Sigmoid colon (tissue), 4 donors: Measurements from ENCODE around the gene NSUN7.

ENCODE experiments used
- CTCF ChIP-seq, 4 experiments: fragments of 450-650 bp in 3 of 4; fragments of 200-600 bp in 1 of 4; IDR thresholded peaks; one replicate each; pipeline ENCODE4 v1.5.1; 2016 to 2019; ENCODE audit warnings: antibody characterized with exemption in 4 of 4, mild to moderate bottlenecking in 3 of 4, moderate library complexity in 2 of 4
- EP300 ChIP-seq, 4 donors: sonication (generic); formaldehyde crosslinking; IDR thresholded peaks; one replicate each; pipeline ENCODE4 v1.6.1; 2017; ENCODE audit warnings: antibody characterized with exemption in 4 of 4
- POLR2A ChIP-seq, 2 donors: fragments of 450-650 bp; IDR thresholded peaks; one replicate each; pipeline ENCODE4 v1.6.1; 2016; ENCODE audit warnings: antibody characterized with exemption in 2 of 2, mild to moderate bottlenecking in 2 of 2, moderate library complexity in 2 of 2
- POLR2AphosphoS5 ChIP-seq, 4 donors: sonication (generic); formaldehyde crosslinking; IDR thresholded peaks; one replicate each; pipeline ENCODE4 v1.6.1; 2017; ENCODE audit warnings: antibody characterized with exemption in 4 of 4

GRCh38 chr4:40744218-40744617, 5.5 kb upstream of the NSUN7 start:
- TF ChIP-seq POLR2A (IDR thresholded peaks at IDR 0.05), result no peak
- TF ChIP-seq CTCF (IDR thresholded peaks at IDR 0.05), result no peak
- no peak for TF ChIP-seq POLR2AphosphoS5 (IDR thresholded peaks at IDR 0.05)
- no peak for TF ChIP-seq EP300 (IDR thresholded peaks at IDR 0.05)
